ENCODE results near the gene UBXN10. TPM values are rescaled to one million over a fixed set of nuclear protein-coding genes. Genes with fewer than 3 reads are reported as not detected.

Gene UBXN10
- total RNA-seq, 3 donors from 2014 or later = 1.3 to 6.6 (median 4.9) TPM

GRCh38 chr1:20199403-20199802, 13.5 kb downstream of the UBXN10 start:
- Histone ChIP-seq H3K9me3 (no peaks in the 10 kb centered on the region), H3K27ac (no peak overlapping the region), H3K4me3 (no peak overlapping the region), H3K36me3 (no peaks in the 10 kb centered on the region), H3K4me1 (no peaks in the 10 kb centered on the region), H3K27me3 (no peaks in the 10 kb centered on the region)
- TF ChIP-seq POLR2A (IDR thresholded peaks at IDR 0.05) = no peak
- DNase-seq (ENCODE audit: low spot score in 2 of 2) = no peak
- intact Hi-C loops (cut with DNase I; ENCODE audit: low total_unique reads) = no loop called here

GRCh38 chr1:20199840-20200239, 13.9 kb downstream of the UBXN10 start:
- H3K4me3 ChIP-seq = no peak overlapping the region
- DNase-seq (ENCODE audit: low spot score in 2 of 2) = no peak

GRCh38 chr1:20200966-20201365, 15.1 kb downstream of the UBXN10 start:
- Histone ChIP-seq H3K4me1 (no peaks in the 10 kb centered on the region), H3K4me3 (no peak overlapping the region), H3K27ac (no peak overlapping the region), H3K9me3 (no peaks in the 10 kb centered on the region), H3K27me3 (no peaks in the 10 kb centered on the region), H3K36me3 (no peaks in the 10 kb centered on the region)
- TF ChIP-seq POLR2A (IDR thresholded peaks at IDR 0.05) = no peak
- TF ChIP-seq POLR2AphosphoS5 (IDR thresholded peaks at IDR 0.05) = no peak
- TF ChIP-seq CTCF (IDR thresholded peaks at IDR 0.05) = no peak
- intact Hi-C loops (cut with DNase I; ENCODE audit: low total_unique reads) = loop anchor here (5.0 kb wide), 1 partner anchor 904 kb away; no protein-coding TSS in a partner anchor
- DNase-seq (ENCODE audit: low spot score in 2 of 2) = no peak

More at GRCh38 chr1:20199840-20200239, 13.9 kb downstream of the UBXN10 start:
- Histone ChIP-seq H3K27ac (no peak overlapping the region), H3K4me1 (no peaks in the 10 kb centered on the region), H3K9me3 (no peaks in the 10 kb centered on the region), H3K36me3 (no peaks in the 10 kb centered on the region), H3K27me3 (no peaks in the 10 kb centered on the region)
- no peak for TF ChIP-seq CTCF (IDR thresholded peaks at IDR 0.05)
- no peak for TF ChIP-seq POLR2A (IDR thresholded peaks at IDR 0.05)
- TF ChIP-seq POLR2AphosphoS5 (IDR thresholded peaks at IDR 0.05) = no peak
- intact Hi-C loops (cut with DNase I; ENCODE audit: low total_unique reads) = loop anchor here (5.0 kb wide), 1 partner anchor 903 kb away; no protein-coding TSS in a partner anchor

GRCh38 chr1:20202166-20202565, 16.3 kb downstream of the UBXN10 start:
- DNase-seq (ENCODE audit: low spot score in 2 of 2) = no peak

GRCh38 chr1:20207546-20207945, 21.6 kb downstream of the UBXN10 start:
- Histone ChIP-seq H3K9me3 (no peaks in the 10 kb centered on the region), H3K36me3 (no peaks in the 10 kb centered on the region), H3K27me3 (no peaks in the 10 kb centered on the region), H3K4me1 (peaks cover 12 to 15% of the 10 kb centered on the region in 2 donors), H3K4me3 (no peak overlapping the region), H3K27ac (no peak overlapping the region)
- DNase-seq (ENCODE audit: low spot score in 2 of 2) = no peak
- intact Hi-C loops (cut with DNase I; ENCODE audit: low total_unique reads) = no loop called here
- no peak for TF ChIP-seq CTCF (IDR thresholded peaks at IDR 0.05)

More at GRCh38 chr1:20202166-20202565, 16.3 kb downstream of the UBXN10 start:
- Histone ChIP-seq H3K4me3 (no peak overlapping the region), H3K9me3 (no peaks in the 10 kb centered on the region), H3K27me3 (no peaks in the 10 kb centered on the region), H3K27ac (no peak overlapping the region), H3K4me1 (no peaks in the 10 kb centered on the region), H3K36me3 (no peaks in the 10 kb centered on the region)
- no peak for TF ChIP-seq POLR2AphosphoS5 (IDR thresholded peaks at IDR 0.05)
- no peak for TF ChIP-seq CTCF (IDR thresholded peaks at IDR 0.05)
- no peak for TF ChIP-seq POLR2A (IDR thresholded peaks at IDR 0.05)
- intact Hi-C loops (cut with DNase I; ENCODE audit: low total_unique reads) = loop anchor here (5.0 kb wide), 1 partner anchor 905 kb away; no protein-coding TSS in a partner anchor

GRCh38 chr1:20209471-20209870, 23.6 kb downstream of the UBXN10 start:
- DNase-seq (ENCODE audit: low spot score in 2 of 2) = no peak
- no peaks in the 10 kb centered on the region for H3K36me3 ChIP-seq
- H3K27me3 ChIP-seq = no peaks in the 10 kb centered on the region
- TF ChIP-seq POLR2AphosphoS5 (IDR thresholded peaks at IDR 0.05) (no peak), CTCF (IDR thresholded peaks at IDR 0.05) (no peak), POLR2A (IDR thresholded peaks at IDR 0.05) (no peak)
- peaks cover 12 to 17% of the 10 kb centered on the region in 2 donors for H3K4me1 ChIP-seq
- intact Hi-C loops (cut with DNase I; ENCODE audit: low total_unique reads) = no loop called here
- no peaks in the 10 kb centered on the region for H3K9me3 ChIP-seq
- H3K4me3 ChIP-seq = no peak overlapping the region
- H3K27ac ChIP-seq = peak overlapping the region in 1 of 2 donors; percentile 19

All from breast epithelium (tissue), 4 donors.